GM12874 (cell line): Measurements from ENCODE around the gene CCDC40.

Source experiments
- CTCF ChIP-seq: IDR thresholded peaks from 2 replicates; pipeline ENCODE4 v1.5.1; 2011; ENCODE audit warnings: low read depth, mild to moderate bottlenecking, control low read depth, low read length, moderate library complexity; ENCODE audit not compliant: insufficient read depth

The CCDC40 gene

DNA sequence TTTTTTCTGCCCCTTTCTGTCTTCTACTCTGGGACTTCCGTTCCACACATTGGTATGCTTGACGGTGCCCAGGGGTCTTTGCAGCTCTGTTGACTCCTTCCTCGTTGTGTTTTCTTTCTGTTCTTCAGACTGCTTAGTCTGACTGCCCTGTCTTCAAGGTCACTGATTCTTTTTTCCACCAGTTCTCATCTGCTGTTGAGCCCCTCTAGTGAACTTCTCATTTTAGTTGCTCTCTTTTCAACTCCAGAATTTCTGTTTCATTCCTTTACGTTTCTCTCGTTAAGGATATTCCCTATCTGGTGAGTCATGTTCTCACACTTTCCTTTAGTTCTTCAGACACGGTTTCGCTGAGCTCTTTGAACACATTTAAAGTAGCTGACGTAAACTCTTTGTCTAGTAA, 78.7 kb downstream of the CCDC40 start:
- TF ChIP-seq CTCF: no peak

GRCh38 chr17:80116276-80116920, 80.0 kb downstream of the CCDC40 start:
- no peak for TF ChIP-seq CTCF

DNA sequence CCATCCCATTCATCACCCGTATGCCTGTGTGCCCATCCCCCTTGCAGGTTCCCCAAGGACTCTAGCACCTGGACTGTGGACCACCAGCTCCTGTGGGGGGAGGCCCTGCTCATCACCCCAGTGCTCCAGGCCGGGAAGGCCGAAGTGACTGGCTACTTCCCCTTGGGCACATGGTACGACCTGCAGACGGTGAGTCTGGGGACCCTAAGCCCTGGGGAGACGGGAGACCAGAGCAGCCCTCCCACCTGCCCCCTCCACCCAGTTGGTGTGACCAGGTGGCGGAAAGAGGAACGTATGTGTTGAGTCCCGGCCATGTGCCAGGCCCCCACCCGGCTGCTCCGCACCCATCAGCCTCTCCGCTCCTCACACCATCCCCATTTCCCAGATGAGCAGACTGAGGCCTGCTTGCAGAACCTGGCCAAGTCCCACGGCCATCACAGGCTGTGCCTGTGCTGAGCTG, 80.5 kb downstream of the CCDC40 start:
- TF ChIP-seq CTCF: no peak

GRCh38 chr17:80117491-80118401, 81.3 kb downstream of the CCDC40 start:
- TF ChIP-seq CTCF: no peak

DNA sequence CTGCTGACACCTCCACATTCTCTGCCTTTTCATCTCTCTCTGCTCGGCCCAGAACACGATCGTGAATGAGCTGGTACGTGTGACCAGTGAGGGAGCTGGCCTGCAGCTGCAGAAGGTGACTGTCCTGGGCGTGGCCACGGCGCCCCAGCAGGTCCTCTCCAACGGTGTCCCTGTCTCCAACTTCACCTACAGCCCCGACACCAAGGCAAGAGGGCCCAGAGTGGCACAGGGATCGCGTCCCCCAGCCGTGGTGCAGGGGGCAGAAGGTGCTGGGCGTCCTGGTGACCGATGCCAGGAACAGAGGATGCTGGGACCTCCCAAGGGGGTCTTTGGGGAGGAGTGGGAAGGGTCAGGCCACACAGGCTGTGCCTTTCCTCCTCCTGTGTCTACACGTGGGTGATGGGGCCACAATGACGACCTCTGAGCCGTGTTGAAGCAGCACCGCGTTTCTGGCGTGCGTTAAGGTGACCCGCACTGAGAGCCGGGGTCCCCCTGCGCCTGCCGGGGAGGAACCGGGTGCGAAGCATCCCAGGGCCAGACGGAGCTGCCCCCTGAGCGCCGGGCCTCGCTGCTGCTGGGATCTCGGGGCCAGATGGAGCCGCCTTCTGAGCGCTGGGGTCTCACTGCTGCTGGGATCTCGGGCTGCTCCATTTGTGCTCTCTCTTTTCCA, 82.3 kb downstream of the CCDC40 start:
- no peak for TF ChIP-seq CTCF

DNA sequence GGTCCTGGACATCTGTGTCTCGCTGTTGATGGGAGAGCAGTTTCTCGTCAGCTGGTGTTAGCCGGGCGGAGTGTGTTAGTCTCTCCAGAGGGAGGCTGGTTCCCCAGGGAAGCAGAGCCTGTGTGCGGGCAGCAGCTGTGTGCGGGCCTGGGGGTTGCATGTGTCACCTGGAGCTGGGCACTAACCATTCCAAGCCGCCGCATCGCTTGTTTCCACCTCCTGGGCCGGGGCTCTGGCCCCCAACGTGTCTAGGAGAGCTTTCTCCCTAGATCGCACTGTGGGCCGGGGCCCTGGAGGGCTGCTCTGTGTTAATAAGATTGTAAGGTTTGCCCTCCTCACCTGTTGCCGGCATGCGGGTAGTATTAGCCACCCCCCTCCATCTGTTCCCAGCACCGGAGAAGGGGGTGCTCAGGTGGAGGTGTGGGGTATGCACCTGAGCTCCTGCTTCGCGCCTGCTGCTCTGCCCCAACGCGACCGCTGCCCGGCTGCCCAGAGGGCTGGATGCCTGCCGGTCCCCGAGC, 82.9 kb downstream of the CCDC40 start:
- no peak for TF ChIP-seq CTCF

DNA sequence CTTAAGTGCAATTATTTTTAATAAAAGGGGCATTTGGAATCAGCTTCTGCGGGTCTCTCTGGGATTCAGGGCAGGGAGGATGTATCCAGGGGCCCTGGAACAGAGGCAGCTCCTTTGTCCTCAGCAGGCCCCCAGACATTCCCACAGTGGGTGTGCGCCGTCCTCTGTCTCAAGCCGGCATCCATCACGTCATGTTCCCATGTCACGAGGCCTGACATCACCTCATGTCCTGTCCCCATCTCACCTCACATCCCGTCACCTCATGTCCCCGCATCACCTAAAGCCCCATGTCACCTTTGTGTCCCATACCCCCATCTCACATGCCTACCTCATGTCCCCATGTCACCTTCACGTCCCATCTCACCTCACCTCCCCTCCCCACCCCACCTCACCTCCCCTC, 83.4 kb downstream of the CCDC40 start:
- TF ChIP-seq CTCF: no peak
